Heart left ventricle (tissue), 13 donors: ENCODE measurements around the gene CENPU.

Experiments
- CTCF ChIP-seq, 12 donors: fragments of 200-600 bp; sonication (generic) in 4 of 12; IDR thresholded peaks; one replicate each; pipeline versions ENCODE4 v1.5.0 to v1.8.0; 2018 to 2022; ENCODE audit warnings: antibody characterized with exemption in 12 of 12, mild to moderate bottlenecking in 5 of 12
- POLR2A ChIP-seq, 2 donors: fragments of 450-650 bp; IDR thresholded peaks; one replicate each; pipeline ENCODE4 v1.6.1; 2017; ENCODE audit warnings: antibody characterized with exemption in 2 of 2, mild to moderate bottlenecking in 2 of 2, moderate library complexity in 2 of 2
- donor health status: ischemic (EF 13 %, LVEDD 7.1; RV severe dilation, severe dysfunction).
- donor health status: DM: no; HTN: yes; CAD: no.
- donor health status: DM: no; HTN: no; CAD: no.
- donor health status: ischemic (EF 25% LVEDD 6.9; RV normal size, moderate dysfunction).
- donor health status: ischemic (EF 25% LVEDD 5.7; RV mildly dilated, moderate dysfunction).
- donor health status: ischemic (EF 35%, LVEDD 5.7; RV mildly dilated, moderate dysfunction).
- donor health status: nonischemic (EF 11% LVEDD 7.7; RV severe dilation, severe dysfunction).
- donor health status: DM: yes; HTN: yes; CAD: no.
- donor health status: PGD.
- donor health status: ischemic (EF 29% LVEDD 5.4; RV normal size, mild dysfunction).
- donor health status: nonischemic (EF 23%, LVEDD 6.1; RV moderate dilation, normal function).

GRCh38 chr4:184660978-184661377 is 72.9 kb downstream of the CENPU start:
- TF ChIP-seq CTCF (IDR thresholded peaks at IDR 0.05) (no peak), POLR2A (IDR thresholded peaks at IDR 0.05) (no peak)
